ENCODE data around the gene TRIP13. TPM values are rescaled to one million over a fixed set of nuclear protein-coding genes. Genes with fewer than 3 reads are reported as not detected.

Gene TRIP13
- total and polyA plus RNA-seq, 10 donors, result 1.0 to 5.4 (median 2.4) TPM

- no peaks in the 10 kb centered on the region for H3K9me3 ChIP-seq
- H3K4me1 ChIP-seq, result peaks cover 0 to 16% (median 9%) of the 10 kb centered on the region in 6 donors
- peak; percentile 51 for DNase-seq
- no peak overlapping the region for H3K27ac ChIP-seq
- peaks cover 0 to 25% (median 9%) of the 10 kb centered on the region in 7 donors for H3K27me3 ChIP-seq (replicated peaks in 1 of 7)
- H3K4me3 ChIP-seq, result no peak overlapping the region
- H3K36me3 ChIP-seq, result no peaks in the 10 kb centered on the region
- TF ChIP-seq POLR2A (IDR thresholded peaks at IDR 0.05) (no peak), CTCF (IDR thresholded peaks at IDR 0.05 in 8 of 11, conservative IDR thresholded peaks at IDR 0.05 in 3 of 11) (no peak), POLR2AphosphoS5 (IDR thresholded peaks at IDR 0.05) (no peak)
- intact Hi-C loops (cut with DNase I; ENCODE audit: low total_unique reads), result loop anchor here (5.0 to 10.0 kb wide), 2 partner anchors 221 to 733 kb away; no protein-coding TSS in a partner anchor
- WGBS, 5 donors, result 90 to 95% (median 94%) methylated on average over 9 of the region's 9 CpGs
These were observed 29.1 kb downstream of the TRIP13 start for GRCh38 chr5:921456-922435.

- intact Hi-C loops (cut with DNase I; ENCODE audit: low total_unique reads), result loop anchor here (5.0 to 10.0 kb wide), 2 partner anchors 220 to 732 kb away; no protein-coding TSS in a partner anchor
- Histone ChIP-seq H3K4me1 (peaks cover 0 to 22% (median 13%) of the 10 kb centered on the region in 6 donors), H3K36me3 (no peaks in the 10 kb centered on the region), H3K4me3 (no peak overlapping the region), H3K27ac (no peak overlapping the region), H3K27me3 (replicated peaks in 1 of 7) (peaks cover 0 to 34% (median 15%) of the 10 kb centered on the region in 7 donors), H3K9me3 (no peaks in the 10 kb centered on the region)
- no peak for TF ChIP-seq POLR2A (IDR thresholded peaks at IDR 0.05)
- no peak for TF ChIP-seq POLR2AphosphoS5 (IDR thresholded peaks at IDR 0.05)
- no peak for TF ChIP-seq CTCF (IDR thresholded peaks at IDR 0.05 in 8 of 11, conservative IDR thresholded peaks at IDR 0.05 in 3 of 11)
- peak; percentile 53 for DNase-seq
- 84 to 95% (median 92%) methylated on average over 11 to 17 of the region's 17 CpGs for WGBS, 5 donors
These were observed 30.0 kb downstream of the TRIP13 start for GRCh38 chr5:922436-923280.

- TF ChIP-seq CTCF (IDR thresholded peaks at IDR 0.05 in 8 of 11, conservative IDR thresholded peaks at IDR 0.05 in 3 of 11) (peak; percentile 40 to 92 (median 81)), POLR2AphosphoS5 (IDR thresholded peaks at IDR 0.05) (peak in 2 of 3 donors; percentile 64 to 69), POLR2A (IDR thresholded peaks at IDR 0.05) (no peak)
- H3K9me3 ChIP-seq, result no peaks in the 10 kb centered on the region
- H3K27me3 ChIP-seq (replicated peaks in 1 of 7), result peaks cover 0 to 41% (median 15%) of the 10 kb centered on the region in 7 donors
- H3K27ac ChIP-seq, result no peak overlapping the region
- peaks cover 0 to 22% (median 13%) of the 10 kb centered on the region in 6 donors for H3K4me1 ChIP-seq
- intact Hi-C loops (cut with DNase I; ENCODE audit: low total_unique reads), result loop anchor here (5.0 to 10.0 kb wide), 2 partner anchors 219 to 731 kb away; no protein-coding TSS in a partner anchor
- 15 to 24% (median 17%) methylated on average over 12 to 17 of the region's 17 CpGs for WGBS, 5 donors
- no peaks in the 10 kb centered on the region for H3K36me3 ChIP-seq
- no peak overlapping the region for H3K4me3 ChIP-seq
- peak; percentile 92 for DNase-seq
These were observed 30.7 kb downstream of the TRIP13 start for GRCh38 chr5:923281-923873.

Measured in spleen (tissue), 11 donors.